GM20000 (cell line): Measurements from ENCODE around the gene VWDE.
A peak's percentile ranks its signal among the peaks of the same experiment; 100 is the strongest.

Source experiments
- DNase-seq: peaks from one replicate; pipeline ENCODE4 v3.0.0; 2012; ENCODE audit warnings: low spot score
- CTCF ChIP-seq: IDR thresholded peaks from 2 replicates; pipeline ENCODE4 v1.5.1; 2012; ENCODE audit warnings: mild to moderate bottlenecking, control low read depth; ENCODE audit errors: extremely low read depth, missing control alignments

Gene VWDE

GRCh38 chr7:12434012-12434642 is 30.5 kb upstream of the VWDE start:
- DNase-seq, result peak; percentile 14
- TF ChIP-seq CTCF, result no peak

DNA sequence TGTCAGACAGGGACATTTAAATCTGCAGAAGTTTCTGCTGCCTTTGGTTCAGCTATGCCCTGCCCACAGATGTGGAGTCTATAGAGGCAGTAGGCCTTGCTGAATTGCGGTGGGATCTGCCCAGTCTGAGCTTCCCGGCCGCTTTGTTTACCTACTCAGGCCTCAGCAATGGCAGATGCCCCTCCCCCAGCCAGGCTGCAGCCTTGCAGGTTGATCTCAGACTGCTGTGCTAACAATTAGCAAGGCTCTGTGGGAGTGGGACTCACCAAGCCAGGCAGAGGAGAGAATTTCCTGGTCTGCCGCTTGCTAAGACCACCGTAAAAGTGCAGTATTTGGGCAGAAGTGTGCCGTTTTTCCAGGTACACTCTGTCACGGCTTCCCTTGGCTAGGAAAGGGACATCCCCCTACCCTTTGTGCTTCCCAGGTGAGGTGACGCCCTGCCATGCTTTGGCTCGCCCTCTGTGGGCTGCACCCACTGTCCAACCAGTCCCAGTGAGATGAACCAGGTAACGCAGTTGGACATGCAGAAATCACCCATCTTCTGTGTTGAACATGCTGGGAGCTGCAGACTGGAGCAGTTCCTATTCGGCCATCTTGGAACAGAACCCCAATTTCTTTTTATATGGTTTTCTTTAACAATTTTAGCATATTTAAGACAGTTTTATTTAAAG is 28.4 kb upstream of the VWDE start:
- DNase-seq, result no peak

GRCh38 chr7:12425311-12425710 is 21.6 kb upstream of the VWDE start:
- TF ChIP-seq CTCF, result no peak
- DNase-seq, result no peak

More for the DNA sequence above, 28.4 kb upstream of the VWDE start:
- no peak for TF ChIP-seq CTCF

- TF ChIP-seq CTCF, result no peak
- no peak for DNase-seq
Measured at GRCh38 chr7:12423997-12424745, 20.5 kb upstream of the VWDE start.

- no peak for TF ChIP-seq CTCF
- DNase-seq, result no peak
Measured at GRCh38 chr7:12423355-12423996, 19.8 kb upstream of the VWDE start.

GRCh38 chr7:12422554-12423320 is 19.1 kb upstream of the VWDE start:
- no peak for TF ChIP-seq CTCF
- DNase-seq, result no peak
